ENCODE measurements around the gene SCN2A. TPM values are rescaled to one million over a fixed set of nuclear protein-coding genes. Genes with fewer than 3 reads are reported as not detected.

Gene SCN2A
- total RNA-seq: not detected

GRCh38 chr2:165239230-165239629, at the start of gene SCN2A:
SCN2A (plus strand) TSS chr2:165239414; CDS start chr2:165295824, 56,410 bp downstream.
- POLR2A ChIA-PET: no interaction called here
- Mint-ChIP-seq H3K4me1 (ENCODE audit: low read depth) (no peaks in the 10 kb centered on the region), H3K36me3 (ENCODE audit: low read depth) (no peaks in the 10 kb centered on the region), H3K9me3 (no peaks in the 10 kb centered on the region), H3K27me3 (no peaks in the 10 kb centered on the region), H3K27ac (no peak within 1 kb of the TSS), H3K4me3 (no peak within 1 kb of the TSS)
- CTCF ChIA-PET: interaction anchor here (0.8 to 1.7 kb wide), 11 partner anchors 10 to 180 kb away, joined by 3 to 10 read pairs (median 3); no protein-coding TSS in a partner anchor
- TF ChIP-seq CTCF (IDR thresholded peaks at IDR 0.05): peak; percentile 67
- no peak for ATAC-seq
- no peak for DNase-seq
- intact Hi-C loops (cut with micrococcal nuclease): no loop called here

GRCh38 chr2:165191096-165191728, 48.0 kb upstream of the SCN2A start:
- no peak for TF ChIP-seq CTCF (IDR thresholded peaks at IDR 0.05)
- ChIA-PET CTCF (interaction anchor here (1.3 kb wide), 1 partner anchor 13 kb away, joined by 3 read pairs; the partner anchor contains the start of gene SCN3A), POLR2A (no interaction called here)
- ATAC-seq: no peak
- H3K27me3 Mint-ChIP-seq: no peaks in the 10 kb centered on the region
- DNase-seq: no peak
- no peak overlapping the region for H3K4me3 Mint-ChIP-seq
- intact Hi-C loops (cut with micrococcal nuclease): no loop called here
- H3K27ac Mint-ChIP-seq: no peak overlapping the region
- no peaks in the 10 kb centered on the region for H3K4me1 Mint-ChIP-seq (ENCODE audit: low read depth)
- H3K36me3 Mint-ChIP-seq (ENCODE audit: low read depth): no peaks in the 10 kb centered on the region
- H3K9me3 Mint-ChIP-seq: no peaks in the 10 kb centered on the region

GRCh38 chr2:165192729-165193128, 46.5 kb upstream of the SCN2A start:
- no peaks in the 10 kb centered on the region for H3K9me3 Mint-ChIP-seq
- H3K36me3 Mint-ChIP-seq (ENCODE audit: low read depth): no peaks in the 10 kb centered on the region
- ATAC-seq: no peak
- no peak for TF ChIP-seq CTCF (IDR thresholded peaks at IDR 0.05)
- ChIA-PET CTCF (interaction anchor here (1.1 kb wide), 1 partner anchor 12 kb away, joined by 3 read pairs; no protein-coding TSS in a partner anchor), POLR2A (no interaction called here)
- intact Hi-C loops (cut with micrococcal nuclease): no loop called here
- no peak overlapping the region for H3K4me3 Mint-ChIP-seq
- H3K4me1 Mint-ChIP-seq (ENCODE audit: low read depth): no peaks in the 10 kb centered on the region
- H3K27me3 Mint-ChIP-seq: no peaks in the 10 kb centered on the region
- H3K27ac Mint-ChIP-seq: no peak overlapping the region
- DNase-seq: no peak

DNA sequence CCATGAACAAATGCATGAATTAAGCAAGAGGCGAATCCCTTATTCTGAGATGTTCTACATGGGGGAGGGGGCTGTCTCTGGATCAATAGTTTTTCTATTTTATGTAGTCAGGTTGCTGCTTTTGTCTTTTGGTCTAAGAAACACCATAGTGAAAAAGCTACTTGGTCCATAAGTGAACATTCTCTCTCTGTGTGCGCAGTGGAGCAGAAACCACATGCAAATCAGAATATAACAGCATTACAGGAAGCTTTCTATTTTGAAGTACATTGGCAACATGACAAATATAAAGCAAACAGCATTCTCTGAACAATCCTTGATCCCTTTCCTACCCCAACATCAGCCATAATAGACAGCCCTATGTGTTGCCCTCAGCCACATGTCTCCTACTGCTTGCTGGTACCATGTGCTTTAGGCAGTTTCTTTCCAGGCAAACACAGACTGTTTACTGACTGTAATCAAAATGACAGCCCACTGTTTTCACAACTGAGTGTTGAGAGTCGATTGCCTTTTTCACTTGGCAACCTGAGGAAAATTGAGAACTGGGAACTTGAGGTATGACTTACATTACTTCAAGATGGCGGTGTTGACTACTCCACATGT, 45.9 kb upstream of the SCN2A start:
- ChIA-PET CTCF (interaction anchor here (1.1 kb wide), 1 partner anchor 11 kb away, joined by 3 read pairs; no protein-coding TSS in a partner anchor), POLR2A (interaction anchor here (0.7 kb wide), 1 partner anchor 9 kb away, joined by 3 read pairs; no protein-coding TSS in a partner anchor)
- Mint-ChIP-seq H3K4me1 (ENCODE audit: low read depth) (no peaks in the 10 kb centered on the region), H3K27me3 (no peaks in the 10 kb centered on the region), H3K4me3 (no peak overlapping the region), H3K36me3 (ENCODE audit: low read depth) (no peaks in the 10 kb centered on the region), H3K27ac (no peak overlapping the region), H3K9me3 (no peaks in the 10 kb centered on the region)
- DNase-seq (no peak), ATAC-seq (no peak)
- intact Hi-C loops (cut with micrococcal nuclease): no loop called here
- no peak for TF ChIP-seq CTCF (IDR thresholded peaks at IDR 0.05)

DNA sequence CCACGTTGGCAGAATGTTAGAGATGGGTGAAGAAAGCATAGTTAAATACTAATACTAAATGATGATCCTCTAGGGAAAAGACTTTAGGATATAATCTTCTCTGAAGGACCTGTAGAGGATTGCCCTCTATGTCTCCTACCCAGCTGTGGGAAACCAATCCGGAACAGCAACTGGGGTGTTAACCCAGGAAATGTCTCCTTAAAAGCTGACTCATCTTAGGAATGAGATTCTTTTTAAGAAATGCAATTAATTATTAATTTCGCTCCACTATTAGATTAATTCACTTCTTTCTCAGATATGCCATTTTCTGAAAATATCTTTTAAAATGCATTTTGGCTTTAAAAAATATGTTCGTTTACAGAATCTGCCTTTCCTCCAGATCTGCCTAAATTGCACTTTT, 42.8 kb upstream of the SCN2A start:
- Mint-ChIP-seq H3K27me3 (no peaks in the 10 kb centered on the region), H3K27ac (no peak overlapping the region), H3K9me3 (no peaks in the 10 kb centered on the region), H3K36me3 (ENCODE audit: low read depth) (no peaks in the 10 kb centered on the region), H3K4me3 (no peak overlapping the region), H3K4me1 (ENCODE audit: low read depth) (no peaks in the 10 kb centered on the region)
- DNase-seq: no peak
- ATAC-seq: no peak
- POLR2A ChIA-PET: no interaction called here
- no peak for TF ChIP-seq CTCF (IDR thresholded peaks at IDR 0.05)
- intact Hi-C loops (cut with micrococcal nuclease): no loop called here
- CTCF ChIA-PET: interaction anchor here (0.8 kb wide), 1 partner anchor 180 kb away, joined by 3 read pairs; no protein-coding TSS in a partner anchor

All from activated CD8-positive, alpha-beta T cell treated with anti-CD3 and anti-CD28 coated beads for 36 hours (primary cell).